NCI-H2196 (cell line): ENCODE results near the gene TMEM132C.

ENCODE experiments used
- DNase-seq: peaks from one replicate; lab custom pipeline; 2025; ENCODE audit not compliant: unreplicated experiment; lab: John Stamatoyannopoulos, UW

TMEM132C gene

DNA sequence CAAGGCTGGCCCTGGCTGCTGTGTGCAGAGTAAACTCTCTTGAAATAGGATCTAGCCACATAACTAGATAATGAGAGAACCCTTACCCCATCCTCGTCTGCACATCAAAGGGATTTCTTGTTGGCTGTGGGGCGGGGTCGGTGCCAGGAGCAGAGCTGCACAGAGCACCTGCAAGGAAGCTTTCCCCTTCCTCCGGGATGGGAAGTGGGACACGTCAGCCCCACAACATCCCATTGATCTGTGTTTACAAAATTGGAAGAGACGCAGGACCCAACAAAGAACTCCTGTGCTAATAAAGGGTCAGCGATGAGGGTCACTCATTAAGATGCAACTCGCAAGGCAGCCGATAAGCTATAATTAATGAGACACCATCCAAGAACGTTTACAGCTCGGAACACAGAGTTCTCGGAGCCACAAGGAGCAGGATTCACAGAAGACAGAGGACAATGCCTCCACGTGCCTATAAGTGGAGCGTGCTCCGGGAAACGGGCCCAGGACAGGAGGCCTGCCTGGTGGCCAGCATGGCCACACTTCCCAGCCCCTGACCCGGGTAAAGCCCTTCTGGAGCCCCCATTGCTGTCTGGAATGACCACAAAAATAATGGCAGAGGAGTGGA is 385.3 kb downstream of the TMEM132C start:
- DNase-seq = no peak

GRCh38 chr12:128654468-128654867 is 387.5 kb downstream of the TMEM132C start:
- DNase-seq = no peak

- no peak for DNase-seq
Measured at GRCh38 chr12:128657378-128657777, 390.4 kb downstream of the TMEM132C start.

- no peak for DNase-seq
Measured at GRCh38 chr12:128660532-128661225, 393.7 kb downstream of the TMEM132C start.

DNA sequence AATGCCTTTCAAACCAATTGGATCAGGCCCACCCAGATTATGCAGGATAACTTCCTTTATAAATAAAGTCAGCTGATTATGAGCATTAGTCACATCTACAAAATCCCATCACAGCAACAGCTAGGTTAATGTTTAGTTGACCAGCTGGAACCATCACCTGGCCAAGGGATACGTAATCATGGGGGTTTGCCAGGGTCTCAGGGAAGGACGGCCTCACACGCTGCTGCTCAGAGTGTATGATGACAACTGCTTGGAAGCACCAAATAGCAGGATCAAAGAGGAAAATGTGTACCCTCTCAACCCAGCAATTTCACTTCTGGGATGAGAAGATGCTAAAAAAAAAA is 394.2 kb downstream of the TMEM132C start:
- no peak for DNase-seq

DNA sequence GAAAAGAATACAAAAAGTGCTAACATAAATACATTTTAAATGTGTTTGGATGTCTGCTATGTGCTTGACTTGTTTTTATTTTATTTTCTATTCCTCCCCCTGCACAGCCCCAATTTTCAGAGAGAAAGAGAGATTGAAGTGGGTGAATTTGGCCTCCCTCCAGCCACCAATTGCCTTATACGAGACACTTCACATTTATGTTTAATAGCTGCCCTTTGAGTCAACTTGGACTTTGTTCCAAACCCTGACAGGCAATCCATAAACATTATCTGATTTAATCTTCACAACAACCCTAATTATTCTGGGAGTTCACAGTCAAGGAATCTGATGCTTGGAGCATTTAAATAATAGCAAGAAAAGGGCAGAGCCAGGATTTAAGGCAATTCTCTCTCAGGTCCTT is 395.1 kb downstream of the TMEM132C start:
- DNase-seq = peak; percentile 44

- no peak for DNase-seq
Measured at GRCh38 chr12:128664501-128664900, 397.5 kb downstream of the TMEM132C start.

DNA sequence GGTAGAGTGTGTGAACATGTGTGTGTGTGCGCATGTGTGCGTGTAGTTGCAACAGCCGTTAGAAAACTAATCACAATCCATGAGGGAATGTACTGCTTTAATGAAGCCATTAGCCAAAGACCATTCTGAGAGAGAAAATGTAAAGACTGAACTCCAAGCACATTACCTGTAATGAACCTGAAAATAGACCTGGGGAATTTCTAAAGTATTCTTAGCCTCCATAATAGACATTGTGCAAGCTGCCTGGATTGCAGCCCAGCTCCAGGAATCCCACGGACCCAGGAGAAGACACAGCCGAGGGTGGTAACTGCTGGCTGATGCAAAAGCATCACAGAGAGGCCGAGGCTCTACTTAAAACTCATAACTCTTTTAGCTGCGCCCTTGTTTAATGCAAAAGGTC is 400.2 kb downstream of the TMEM132C start:
- DNase-seq = no peak

DNA sequence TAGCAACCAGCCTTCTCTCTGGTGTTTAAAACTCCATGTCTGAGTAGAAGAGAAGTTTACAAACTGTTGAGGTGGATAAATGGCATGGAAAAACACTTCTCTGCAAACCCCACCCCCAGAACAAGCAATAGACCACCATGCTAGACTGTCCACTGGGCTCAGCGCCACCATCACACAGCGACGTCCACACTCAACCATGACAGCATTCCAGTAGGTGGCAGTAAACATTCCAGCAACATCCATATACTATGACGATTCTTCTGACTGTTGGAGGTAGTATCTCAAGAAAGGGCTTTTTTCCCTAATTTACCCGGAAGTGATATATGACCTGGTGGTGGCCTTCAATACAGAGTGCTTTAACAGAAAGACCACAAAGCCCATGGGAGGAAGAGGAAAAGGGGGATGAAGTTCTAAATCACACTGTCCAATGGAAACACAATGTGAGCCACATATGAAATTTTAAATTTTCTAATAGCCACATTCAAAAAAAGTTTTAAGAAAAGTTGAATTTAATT is 404.6 kb downstream of the TMEM132C start:
- DNase-seq = no peak

- no peak for DNase-seq
Measured at GRCh38 chr12:128672428-128672827, 405.5 kb downstream of the TMEM132C start.

DNA sequence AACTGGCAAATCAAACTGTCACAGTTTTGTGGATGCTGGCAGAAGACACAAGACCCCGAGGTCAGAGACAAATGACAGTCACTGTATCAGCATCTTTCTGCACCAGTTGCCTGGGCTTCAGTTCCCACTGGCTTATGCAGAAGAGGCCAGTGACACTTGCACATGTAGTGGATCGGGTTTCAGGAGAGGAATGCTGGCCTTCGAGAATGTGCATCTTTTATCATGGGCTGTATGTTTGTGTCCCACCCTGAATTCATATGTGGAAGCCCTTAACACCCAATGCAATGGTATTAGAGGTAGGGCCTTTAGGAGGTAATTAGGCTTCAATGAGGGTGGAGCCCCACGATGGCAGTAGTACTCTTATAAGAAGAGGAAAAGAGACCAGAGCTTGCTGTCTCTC is 405.9 kb downstream of the TMEM132C start:
- DNase-seq = no peak

DNA sequence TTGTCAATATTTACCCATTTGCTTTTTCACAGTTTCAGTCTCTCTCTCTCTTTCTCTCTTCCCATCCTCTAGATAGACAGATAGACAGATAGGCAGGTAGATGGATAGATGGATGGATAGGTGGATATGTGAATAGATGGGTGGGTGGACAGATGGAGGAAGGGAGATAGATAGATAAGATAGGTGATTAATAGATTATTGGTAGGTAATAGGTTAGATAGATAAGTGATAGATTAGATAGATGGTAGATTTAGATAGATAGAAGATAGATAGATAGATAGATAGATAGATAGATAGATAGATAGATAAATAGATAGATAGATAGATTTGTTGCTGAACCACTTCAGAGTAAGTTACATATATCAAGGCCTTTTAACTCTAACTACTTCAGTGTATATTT is 408.6 kb downstream of the TMEM132C start:
- DNase-seq = no peak

- DNase-seq = no peak
Measured at GRCh38 chr12:128680555-128680954, 413.6 kb downstream of the TMEM132C start.

- DNase-seq = no peak
Measured at GRCh38 chr12:128682548-128683275, 415.7 kb downstream of the TMEM132C start.

DNA sequence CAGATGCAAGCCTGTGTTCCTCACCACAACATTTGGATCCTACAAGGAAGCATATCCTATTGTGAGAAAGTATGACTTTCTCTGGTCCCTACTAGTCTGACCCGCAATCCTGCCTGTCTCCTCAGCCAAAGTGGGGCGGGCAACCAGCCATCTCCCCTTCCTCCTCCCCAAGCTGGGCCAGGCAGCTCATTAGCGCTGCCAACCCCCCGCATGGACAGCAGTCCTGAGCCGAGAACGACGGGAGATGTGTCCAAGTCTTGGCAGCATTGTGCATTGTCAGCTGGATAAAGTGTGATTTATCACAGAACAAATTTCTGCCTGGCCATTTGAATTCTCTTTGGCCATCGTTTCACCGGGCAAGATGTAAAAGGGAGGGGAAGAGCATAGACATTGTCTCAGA is 417.4 kb downstream of the TMEM132C start:
- DNase-seq = no peak

GRCh38 chr12:128685903-128686475 is 419.0 kb downstream of the TMEM132C start:
- DNase-seq = no peak

DNA sequence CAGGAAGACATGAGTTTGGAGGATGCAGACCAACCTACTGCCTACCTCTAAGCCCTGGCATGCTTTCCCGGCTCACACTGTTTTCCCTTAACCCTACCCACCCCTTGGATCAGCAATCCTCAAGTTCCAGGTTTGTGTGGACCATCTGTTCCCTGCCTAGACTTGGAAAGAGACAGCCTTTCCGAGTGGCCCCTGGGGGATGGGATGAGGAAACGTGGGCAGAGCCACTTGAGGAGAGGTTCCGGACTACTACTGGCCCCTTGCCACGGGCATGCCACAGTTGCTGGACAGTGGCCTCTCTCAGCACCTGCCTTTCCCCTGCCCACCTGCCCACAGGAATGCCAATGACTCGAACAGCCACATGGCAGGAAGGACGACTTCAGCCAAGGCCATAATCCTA is 420.9 kb downstream of the TMEM132C start:
- DNase-seq = peak; percentile 16

DNA sequence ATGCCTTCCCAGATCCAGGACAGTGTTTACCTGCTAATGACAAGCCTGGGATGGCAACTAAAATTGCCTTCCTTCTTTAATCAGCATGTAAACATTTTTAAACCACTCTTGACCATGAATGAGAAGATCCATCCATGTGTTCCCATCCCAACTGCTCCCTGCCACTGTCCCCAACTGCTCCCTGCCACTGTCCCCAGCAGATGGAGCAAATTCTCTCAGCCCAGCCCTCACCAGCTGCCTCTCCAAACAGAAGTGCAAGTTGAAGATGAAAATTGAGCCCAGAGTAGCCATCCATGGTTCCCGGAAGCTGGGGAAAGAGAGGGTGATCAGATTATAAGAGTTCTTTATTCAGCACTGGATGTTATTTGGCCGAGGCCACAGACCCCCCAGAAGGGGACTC is 423.7 kb downstream of the TMEM132C start:
- no peak for DNase-seq

GRCh38 chr12:128693115-128693514 is 426.1 kb downstream of the TMEM132C start:
- no peak for DNase-seq

DNA sequence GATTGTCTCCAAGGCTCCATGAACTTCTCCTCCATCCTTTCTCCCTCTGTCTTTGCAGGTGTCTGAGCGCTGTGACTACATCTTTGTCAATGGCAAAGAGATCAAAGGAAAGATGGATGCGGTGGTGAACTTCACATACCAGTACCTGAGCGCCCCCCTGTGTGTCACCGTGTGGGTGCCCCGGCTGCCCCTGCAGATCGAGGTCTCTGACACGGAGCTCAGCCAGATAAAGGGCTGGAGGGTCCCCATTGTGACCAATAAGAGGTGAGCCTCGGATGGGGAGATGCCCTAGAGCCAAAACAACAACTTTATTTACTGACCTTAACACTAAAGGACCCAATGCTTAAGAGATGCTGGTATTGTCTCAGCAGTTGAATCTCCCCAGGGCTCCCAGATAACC is 426.8 kb downstream of the TMEM132C start:
- no peak for DNase-seq

- DNase-seq = no peak
Measured at GRCh38 chr12:128694445-128694844, 427.5 kb downstream of the TMEM132C start.

DNA sequence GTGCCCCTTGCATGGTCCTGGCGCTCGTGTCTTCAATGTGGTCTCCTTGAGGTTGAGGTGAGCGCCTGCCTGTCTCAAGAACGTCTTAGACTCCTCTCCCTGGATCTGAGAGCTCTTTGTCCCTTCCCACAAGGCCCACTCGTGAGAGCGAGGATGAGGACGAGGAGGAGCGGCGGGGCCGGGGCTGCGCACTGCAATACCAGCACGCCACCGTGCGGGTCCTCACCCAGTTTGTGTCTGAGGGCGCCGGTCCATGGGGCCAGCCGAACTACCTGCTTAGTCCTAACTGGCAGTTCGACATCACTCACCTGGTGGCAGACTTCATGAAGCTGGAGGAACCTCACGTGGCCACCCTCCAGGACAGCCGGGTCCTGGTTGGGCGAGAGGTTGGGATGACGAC is 428.7 kb downstream of the TMEM132C start:
- no peak for DNase-seq
